ENCODE data around the gene KRTAP2-1.

Gene KRTAP2-1

DNA sequence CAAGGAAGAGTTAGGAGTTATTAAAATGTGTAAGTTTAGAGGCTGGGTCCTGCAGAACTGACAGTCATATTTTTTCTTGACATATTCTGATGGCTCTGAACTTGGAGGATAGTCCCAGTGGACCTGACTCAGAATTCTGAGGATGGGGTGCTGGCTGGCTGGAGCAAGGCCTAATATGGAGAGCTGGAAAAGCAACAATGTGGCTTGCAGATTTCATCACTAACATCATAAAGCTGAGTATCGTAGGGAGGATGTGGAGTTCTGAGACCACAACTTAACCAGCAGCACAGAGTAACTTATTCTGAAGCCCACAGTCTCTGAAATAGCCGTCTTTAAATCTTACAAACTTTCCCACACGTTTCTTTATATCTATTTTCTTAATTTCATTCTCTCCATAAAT lies 22.4 kb downstream of the KRTAP2-1 start:
- ChIA-PET CTCF (interaction anchor here (1.0 kb wide), 1 partner anchor 524 kb away, joined by 5 read pairs; no protein-coding TSS in a partner anchor), POLR2A (no interaction called here)
- no peak overlapping the region for H3K27ac ChIP-seq (ENCODE audit: extremely low read depth, low read depth, low read length)
- H3K4me1 ChIP-seq (ENCODE audit: control insufficient read depth, insufficient read depth, low read length), result no peaks in the 10 kb centered on the region
- TF ChIP-seq ZNF776 (tag by site-specific recombination; IDR thresholded peaks at IDR 0.05; ENCODE audit: borderline replicate concordance) (no peak), HOXA7 (CRISPR knock-in tag; IDR thresholded peaks at IDR 0.05; ENCODE audit: borderline replicate concordance) (no peak), ZNF48 (tag by site-specific recombination; IDR thresholded peaks at IDR 0.05) (no peak), IKZF3 (tag by site-specific recombination; IDR thresholded peaks at IDR 0.05) (no peak), ZNF16 (tag by site-specific recombination; IDR thresholded peaks at IDR 0.05; ENCODE audit: low read depth) (no peak)
- no peaks in the 10 kb centered on the region for H3K36me3 ChIP-seq (ENCODE audit: control insufficient read depth in 2 of 2, insufficient read depth in 1 of 2, low read length in 2 of 2)
- H3K9me3 ChIP-seq (ENCODE audit: control insufficient read depth, insufficient read depth, low read depth, low read length), result no peaks in the 10 kb centered on the region
- H3K4me3 ChIP-seq (ENCODE audit: low read depth, low read length), result no peak overlapping the region

DNA sequence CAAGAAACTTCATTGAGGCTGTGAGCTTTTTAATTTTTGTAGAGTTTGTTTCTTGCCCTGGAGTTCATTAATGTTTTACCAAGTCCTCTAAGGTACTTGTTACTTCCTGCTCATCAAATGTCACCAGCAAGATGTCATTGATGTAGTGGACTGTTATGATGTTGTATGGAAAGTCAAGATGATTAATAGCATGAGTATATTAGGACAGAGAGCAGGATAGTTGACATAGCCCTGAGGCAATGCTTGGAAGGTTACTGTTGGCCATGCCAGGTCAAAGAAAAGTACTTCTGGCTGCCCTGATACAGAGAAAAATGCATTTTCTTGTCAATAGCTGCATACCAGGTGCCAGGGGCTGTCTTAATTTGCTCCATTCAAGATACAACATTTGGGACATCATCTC lies 26.8 kb downstream of the KRTAP2-1 start:
- CTCF ChIA-PET, result interaction anchor here (0.6 to 1.4 kb wide), 2 partner anchors 55 to 177 kb away, joined by 3 to 5 read pairs; no protein-coding TSS in a partner anchor
- no peaks in the 10 kb centered on the region for H3K4me1 ChIP-seq (ENCODE audit: control insufficient read depth, insufficient read depth, low read length)
- POLR2A ChIA-PET, result no interaction called here

DNA sequence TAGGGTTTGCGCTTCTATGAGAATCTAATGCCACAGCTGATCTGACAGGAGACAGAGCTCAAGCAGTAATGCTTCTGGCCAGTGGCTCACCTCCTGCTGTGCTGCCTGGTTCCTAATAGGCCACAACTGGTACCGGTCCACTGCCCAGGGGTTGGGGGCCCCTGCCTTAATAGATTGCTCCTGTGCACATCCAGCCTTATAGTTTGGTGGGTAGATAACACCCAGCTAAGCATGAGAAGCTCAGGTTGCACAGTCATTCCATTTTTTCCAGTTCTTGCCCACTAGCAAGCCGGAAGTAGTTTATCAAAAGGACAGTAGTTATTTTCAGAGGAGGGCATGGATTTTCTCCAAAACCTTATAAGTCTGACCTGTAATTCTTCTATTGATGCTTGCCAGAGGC lies 27.7 kb downstream of the KRTAP2-1 start:
- no peaks in the 10 kb centered on the region for H3K9me3 ChIP-seq (ENCODE audit: control insufficient read depth, insufficient read depth, low read depth, low read length)
- no peaks in the 10 kb centered on the region for H3K36me3 ChIP-seq (ENCODE audit: control insufficient read depth in 2 of 2, insufficient read depth in 1 of 2, low read length in 2 of 2)
- POLR2A ChIA-PET, result no interaction called here
- CTCF ChIA-PET, result interaction anchor here (0.6 to 1.4 kb wide), 3 partner anchors 54 to 569 kb away, joined by 3 to 4 read pairs (median 3); no protein-coding TSS in a partner anchor
- TF ChIP-seq EGR2 (tag by site-specific recombination; IDR thresholded peaks at IDR 0.05; ENCODE audit: low read depth) (no peak), ZNF302 (tag by site-specific recombination; IDR thresholded peaks at IDR 0.05; ENCODE audit: low read depth) (no peak), OVOL3 (tag by site-specific recombination; IDR thresholded peaks at IDR 0.05) (no peak), ZNF175 (tag by site-specific recombination; IDR thresholded peaks at IDR 0.05) (no peak), SETDB1 (IDR thresholded peaks at IDR 0.05; ENCODE audit: insufficient read length, low read length) (no peak), ZNF529 (tag by site-specific recombination; IDR thresholded peaks at IDR 0.05; ENCODE audit: insufficient replicate concordance) (no peak), ZNF211 (tag by site-specific recombination; IDR thresholded peaks at IDR 0.05; ENCODE audit: low read depth) (no peak), ZNF140 (tag by site-specific recombination; IDR thresholded peaks at IDR 0.05) (no peak), ZNF157 (tag by site-specific recombination; IDR thresholded peaks at IDR 0.05) (no peak), KLF8 (tag by site-specific recombination; IDR thresholded peaks at IDR 0.05) (no peak), ZEB2 (tag by site-specific recombination; IDR thresholded peaks at IDR 0.05) (no peak), MZF1 (tag by site-specific recombination; IDR thresholded peaks at IDR 0.05; ENCODE audit: borderline replicate concordance) (no peak), ZNF544 (tag by site-specific recombination; IDR thresholded peaks at IDR 0.05) (no peak), SCRT2 (tag by site-specific recombination; IDR thresholded peaks at IDR 0.05) (no peak), ZNF132 (tag by site-specific recombination; IDR thresholded peaks at IDR 0.05; ENCODE audit: borderline replicate concordance) (no peak), ZNF677 (tag by site-specific recombination; IDR thresholded peaks at IDR 0.05) (no peak), ZNF324 (tag by site-specific recombination; IDR thresholded peaks at IDR 0.05) (no peak), ZNF560 (tag by site-specific recombination; IDR thresholded peaks at IDR 0.05; ENCODE audit: borderline replicate concordance) (no peak)
- TF ChIP-seq, protein P1, sequence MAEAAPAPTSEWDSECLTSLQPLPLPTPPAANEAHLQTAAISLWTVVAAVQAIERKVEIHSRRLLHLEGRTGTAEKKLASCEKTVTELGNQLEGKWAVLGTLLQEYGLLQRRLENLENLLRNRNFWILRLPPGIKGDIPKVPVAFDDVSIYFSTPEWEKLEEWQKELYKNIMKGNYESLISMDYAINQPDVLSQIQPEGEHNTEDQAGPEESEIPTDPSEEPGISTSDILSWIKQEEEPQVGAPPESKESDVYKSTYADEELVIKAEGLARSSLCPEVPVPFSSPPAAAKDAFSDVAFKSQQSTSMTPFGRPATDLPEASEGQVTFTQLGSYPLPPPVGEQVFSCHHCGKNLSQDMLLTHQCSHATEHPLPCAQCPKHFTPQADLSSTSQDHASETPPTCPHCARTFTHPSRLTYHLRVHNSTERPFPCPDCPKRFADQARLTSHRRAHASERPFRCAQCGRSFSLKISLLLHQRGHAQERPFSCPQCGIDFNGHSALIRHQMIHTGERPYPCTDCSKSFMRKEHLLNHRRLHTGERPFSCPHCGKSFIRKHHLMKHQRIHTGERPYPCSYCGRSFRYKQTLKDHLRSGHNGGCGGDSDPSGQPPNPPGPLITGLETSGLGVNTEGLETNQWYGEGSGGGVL (tag by site-specific recombination; IDR thresholded peaks at IDR 0.05), result no peak
- H3K4me3 ChIP-seq (ENCODE audit: low read depth, low read length), result no peak overlapping the region
- H3K4me1 ChIP-seq (ENCODE audit: control insufficient read depth, insufficient read depth, low read length), result no peaks in the 10 kb centered on the region
- no peak overlapping the region for H3K27ac ChIP-seq (ENCODE audit: extremely low read depth, low read depth, low read length)

More for the DNA sequence above, 26.8 kb downstream of the KRTAP2-1 start:
- Histone ChIP-seq H3K4me3 (ENCODE audit: low read depth, low read length) (no peak overlapping the region), H3K9me3 (ENCODE audit: control insufficient read depth, insufficient read depth, low read depth, low read length) (no peaks in the 10 kb centered on the region), H3K27ac (ENCODE audit: extremely low read depth, low read depth, low read length) (no peak overlapping the region), H3K36me3 (ENCODE audit: control insufficient read depth in 2 of 2, insufficient read depth in 1 of 2, low read length in 2 of 2) (no peaks in the 10 kb centered on the region)
- peak; percentile 74 for TF ChIP-seq ZNF157 (tag by site-specific recombination; IDR thresholded peaks at IDR 0.05)
- no peak for TF ChIP-seq SP3 (tag by site-specific recombination; IDR thresholded peaks at IDR 0.05)
